HEK293 (cell line): ENCODE data around the gene TMEM167B.

Experiments
- CTCF ChIA-PET: fragments of 350-600 bp; formaldehyde crosslinking; extraction: SDS; loops from one replicate; lab custom pipeline; 2021; ENCODE audit warnings: antibody characterized with exemption; lab: Yijun Ruan, JAX
- POLR2A ChIA-PET: fragments of 300-600 bp; formaldehyde crosslinking; extraction: SDS; loops from one replicate; lab custom pipeline; 2020; ENCODE audit warnings: antibody characterized with exemption, inconsistent platforms; lab: Yijun Ruan, JAX
- H3K27ac ChIP-seq: fragments of 200-500 bp; sonication (Bioruptor generic); 2 replicates; pipeline ENCODE4 v1.5.1; 2014; ENCODE audit warnings: low read depth, low read length, control low read depth, inconsistent platforms; ENCODE audit errors: extremely low read depth
- H3K36me3 ChIP-seq, 2 experiments: fragments of 200-500 bp in 1 of 2; sonication (Bioruptor generic) in 1 of 2; 1 replicate in 1 of 2; 2 replicates in 1 of 2; pipeline ENCODE4 v1.5.1; 2014 to 2017; ENCODE audit warnings: inconsistent platforms in 2 of 2, low read length in 2 of 2; ENCODE audit not compliant: control insufficient read depth in 2 of 2, insufficient read depth in 1 of 2
- H3K4me1 ChIP-seq: fragments of 200-500 bp; sonication (Bioruptor generic); 2 replicates; pipeline ENCODE4 v1.5.1; 2014; ENCODE audit warnings: mild to moderate bottlenecking, low read length, inconsistent platforms; ENCODE audit not compliant: control insufficient read depth, insufficient read depth
- H3K4me3 ChIP-seq: 2 replicates; pipeline ENCODE4 v1.5.1; 2011; ENCODE audit warnings: low read depth, mild to moderate bottlenecking, control low read depth, low read length, moderate library complexity
- H3K9me3 ChIP-seq: fragments of 200-500 bp; sonication (Bioruptor generic); 2 replicates; pipeline ENCODE4 v1.5.1; 2014; ENCODE audit warnings: low read depth, low read length, inconsistent platforms; ENCODE audit not compliant: control insufficient read depth, insufficient read depth
- HOXD13 ChIP-seq: sonication (generic); formaldehyde crosslinking; IDR thresholded peaks from 2 replicates; pipeline ENCODE4 v1.8.0; 2022; ENCODE audit warnings: missing genetic modification reagents, borderline replicate concordance
- INSM2 ChIP-seq: fragments of 450-650 bp; formaldehyde crosslinking; IDR thresholded peaks from 2 replicates; pipeline ENCODE4 v1.5.1; 2016; ENCODE audit warnings: missing biosample characterization, missing genetic modification characterization
- WT1 ChIP-seq: fragments of 450-650 bp; formaldehyde crosslinking; IDR thresholded peaks from 2 replicates; pipeline ENCODE4 v1.5.1; 2016; ENCODE audit warnings: missing biosample characterization, missing genetic modification characterization
- YY2 ChIP-seq: fragments of 450-650 bp; formaldehyde crosslinking; IDR thresholded peaks from 2 replicates; pipeline ENCODE4 v1.5.1; 2016; ENCODE audit warnings: missing biosample characterization, missing genetic modification characterization
- ZBTB11 ChIP-seq: fragments of 450-650 bp; formaldehyde crosslinking; conservative IDR thresholded peaks from 2 replicates; pipeline ENCODE4 v1.5.1; 2016; ENCODE audit warnings: low read depth, missing biosample characterization, missing genetic modification characterization
- ZBTB49 ChIP-seq: fragments of 450-650 bp; formaldehyde crosslinking; IDR thresholded peaks from 2 replicates; pipeline ENCODE4 v1.5.1; 2016; ENCODE audit warnings: missing biosample characterization, missing genetic modification characterization, low read depth
- ZBTB8A ChIP-seq: fragments of 450-650 bp; formaldehyde crosslinking; IDR thresholded peaks from 2 replicates; pipeline ENCODE4 v1.5.1; 2016; ENCODE audit warnings: missing biosample characterization, missing genetic modification characterization
- ZEB2 ChIP-seq: fragments of 450-650 bp; formaldehyde crosslinking; IDR thresholded peaks from 2 replicates; pipeline ENCODE4 v1.5.1; 2016; ENCODE audit warnings: missing biosample characterization, missing genetic modification characterization
- ZNF169 ChIP-seq: fragments of 450-650 bp; formaldehyde crosslinking; IDR thresholded peaks from 2 replicates; pipeline ENCODE4 v1.5.1; 2016; ENCODE audit warnings: missing biosample characterization, missing genetic modification characterization
- ZNF19 ChIP-seq: fragments of 450-650 bp; formaldehyde crosslinking; IDR thresholded peaks from 2 replicates; pipeline ENCODE4; 2016; ENCODE audit warnings: missing biosample characterization, missing genetic modification characterization, low read depth
- ZNF211 ChIP-seq: fragments of 450-650 bp; formaldehyde crosslinking; IDR thresholded peaks from 2 replicates; pipeline ENCODE4 v1.5.1; 2016; ENCODE audit warnings: low read depth, missing biosample characterization, missing genetic modification characterization
- ZNF248 ChIP-seq: fragments of 450-650 bp; formaldehyde crosslinking; IDR thresholded peaks from 2 replicates; pipeline ENCODE4 v1.5.1; 2017; ENCODE audit warnings: missing biosample characterization, missing genetic modification characterization
- ZNF514 ChIP-seq: fragments of 450-650 bp; formaldehyde crosslinking; IDR thresholded peaks from 2 replicates; pipeline ENCODE4 v1.5.1; 2016; ENCODE audit warnings: missing biosample characterization, missing genetic modification characterization
- ZNF518A ChIP-seq: fragments of 450-650 bp; formaldehyde crosslinking; conservative IDR thresholded peaks from 2 replicates; pipeline ENCODE4 v1.5.1; 2016; ENCODE audit warnings: low read depth, missing biosample characterization, missing genetic modification characterization
- ZNF530 ChIP-seq: fragments of 450-650 bp; formaldehyde crosslinking; IDR thresholded peaks from 2 replicates; pipeline ENCODE4 v1.5.1; 2016; ENCODE audit warnings: low read depth, missing biosample characterization, missing genetic modification characterization
- ZNF558 ChIP-seq: fragments of 450-650 bp; formaldehyde crosslinking; IDR thresholded peaks from 2 replicates; pipeline ENCODE4 v1.5.1; 2016; ENCODE audit warnings: missing biosample characterization, missing genetic modification characterization
- ZNF626 ChIP-seq: fragments of 450-650 bp; sonication (Bioruptor Pico); formaldehyde crosslinking; IDR thresholded peaks from 2 replicates; pipeline ENCODE4 v1.5.1; 2018; ENCODE audit warnings: missing biosample characterization, missing genetic modification characterization, inconsistent platforms
- ZNF658 ChIP-seq: fragments of 450-650 bp; formaldehyde crosslinking; IDR thresholded peaks from 2 replicates; pipeline ENCODE4; 2016; ENCODE audit warnings: missing biosample characterization, missing genetic modification characterization
- ZNF747 ChIP-seq: fragments of 450-650 bp; formaldehyde crosslinking; IDR thresholded peaks from 2 replicates; pipeline ENCODE4 v1.5.1; 2016; ENCODE audit warnings: missing biosample characterization, missing genetic modification characterization
- ZNF768 ChIP-seq: fragments of 450-650 bp; formaldehyde crosslinking; IDR thresholded peaks from 2 replicates; pipeline ENCODE4 v1.5.1; 2018; ENCODE audit warnings: missing biosample characterization, mild to moderate bottlenecking, missing genetic modification characterization
- ZNF776 ChIP-seq: fragments of 450-650 bp; formaldehyde crosslinking; IDR thresholded peaks from 2 replicates; pipeline ENCODE4 v1.5.0; 2017; ENCODE audit warnings: missing biosample characterization, missing genetic modification characterization, borderline replicate concordance
- ZNF777 ChIP-seq: fragments of 450-650 bp; formaldehyde crosslinking; IDR thresholded peaks from 2 replicates; pipeline ENCODE4 v1.5.1; 2017; ENCODE audit warnings: missing biosample characterization, missing genetic modification characterization, borderline replicate concordance

The TMEM167B gene

GRCh38 chr1:109135940-109136339 lies 45.4 kb downstream of the TMEM167B start (continued):
- TF ChIP-seq ZNF19 (no peak), ZNF558 (no peak), ZNF658 (tag by site-specific recombination) (no peak), ZNF211 (tag by site-specific recombination) (no peak)

- ChIA-PET POLR2A (interaction anchor here (1.2 kb wide), 1 partner anchor 37 kb away, joined by 3 read pairs; no protein-coding TSS in a partner anchor), CTCF (no interaction called here)
- TF ChIP-seq ZNF776 (tag by site-specific recombination) (no peak), ZBTB8A (tag by site-specific recombination) (no peak), ZNF530 (tag by site-specific recombination) (no peak), WT1 (no peak), ZBTB49 (tag by site-specific recombination) (no peak), ZEB2 (no peak), INSM2 (no peak), ZNF768 (tag by site-specific recombination) (no peak), ZNF518A (tag by site-specific recombination) (no peak), ZNF777 (no peak), HOXD13 (CRISPR knock-in tag) (no peak), YY2 (no peak), ZNF626 (tag by site-specific recombination) (no peak), ZNF747 (tag by site-specific recombination) (no peak), ZNF248 (no peak), ZNF169 (tag by site-specific recombination) (no peak), ZNF514 (tag by site-specific recombination) (no peak), ZBTB11 (tag by site-specific recombination) (no peak)
- no peaks in the 10 kb centered on the region for H3K4me1 ChIP-seq
- H3K27ac ChIP-seq = no peak overlapping the region
- H3K9me3 ChIP-seq = no peaks in the 10 kb centered on the region
- H3K36me3 ChIP-seq = no peaks in the 10 kb centered on the region
- H3K4me3 ChIP-seq = no peak overlapping the region
Measured at GRCh38 chr1:109136766-109137165, 46.2 kb downstream of the TMEM167B start.
